GM18517 (cell line): Measurements from ENCODE around the gene DPEP2NB.
"Not testable (repeated sequence)": the region's sequence is repeated elsewhere in the genome, so short reads cannot be mapped to it uniquely, and the experiment has no call there.

Experiments
- ATAC-seq: cut with Tn5 transposase; IDR thresholded peaks from one replicate; pipeline ENCODE4 v1.9.1; 2021; ENCODE audit warnings: mild to moderate bottlenecking, moderate library complexity; ENCODE audit not compliant: unreplicated experiment

DPEP2NB gene

DNA sequence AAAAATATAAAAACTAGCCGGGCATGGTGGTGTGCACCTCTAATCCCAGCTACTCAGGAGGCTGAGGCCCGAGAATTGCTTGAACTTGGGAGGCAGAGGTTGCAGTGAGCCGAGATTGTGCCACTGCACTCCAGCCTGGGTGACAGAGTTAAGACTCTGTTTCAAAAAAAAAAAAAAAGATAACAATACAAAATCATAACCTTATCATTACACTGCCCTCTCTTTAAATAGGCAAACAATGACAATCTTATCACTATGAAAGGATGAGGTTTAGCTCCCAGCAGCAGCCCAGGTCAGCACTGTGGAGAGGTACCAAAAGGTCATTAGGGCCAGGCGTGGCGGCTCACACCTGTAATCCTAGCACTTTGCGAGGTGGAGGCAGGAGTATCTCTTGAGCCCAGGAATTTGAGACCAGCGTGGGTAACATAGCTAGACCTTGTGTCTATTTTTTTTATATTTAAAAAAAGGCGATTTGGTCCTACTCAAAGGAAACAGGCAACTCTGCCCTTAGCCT is 3.5 kb upstream of the DPEP2NB start:
- no peak for ATAC-seq

DNA sequence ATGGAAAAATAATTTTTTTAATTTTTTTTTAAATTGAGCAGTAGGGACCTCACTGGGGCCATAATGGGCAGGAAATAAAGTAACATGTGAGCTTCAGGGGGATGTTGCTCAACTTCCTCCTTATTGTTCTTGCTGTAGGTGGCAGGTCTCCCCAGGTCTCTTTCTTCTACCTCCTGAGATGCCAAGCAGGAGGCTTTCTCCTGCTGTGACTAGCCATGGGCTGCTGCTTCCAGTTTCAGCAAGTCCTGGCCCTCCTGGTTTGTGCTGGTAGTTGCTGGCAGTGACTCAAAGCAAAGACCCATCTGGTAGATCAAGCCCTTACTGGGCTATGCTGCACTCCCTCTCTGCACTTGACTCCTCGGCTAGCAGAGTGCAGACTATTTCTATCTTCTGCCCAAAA is 2.3 kb downstream of the DPEP2NB start:
- ATAC-seq = no peak

DNA sequence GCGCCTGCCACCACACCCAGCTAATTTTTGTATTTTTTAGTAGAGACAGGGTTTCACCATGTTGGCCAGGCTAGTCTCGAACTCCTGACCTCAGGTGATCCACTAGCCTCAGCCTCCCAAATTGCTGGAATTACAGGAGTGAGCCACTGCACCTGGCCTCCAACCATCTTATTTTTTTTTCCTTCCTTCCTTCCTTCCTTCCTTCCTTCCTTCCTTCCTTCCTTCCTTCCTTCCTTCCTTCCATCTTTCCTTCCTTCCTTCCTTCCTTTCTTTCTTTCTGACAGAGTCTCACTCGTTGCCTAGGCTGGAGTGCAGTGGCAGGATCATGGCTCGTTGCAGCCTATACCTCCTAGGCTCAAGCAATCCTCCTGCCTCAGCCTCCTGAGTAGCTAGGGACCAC is 5.8 kb downstream of the DPEP2NB start:
- not testable (repeated sequence) for ATAC-seq

DNA sequence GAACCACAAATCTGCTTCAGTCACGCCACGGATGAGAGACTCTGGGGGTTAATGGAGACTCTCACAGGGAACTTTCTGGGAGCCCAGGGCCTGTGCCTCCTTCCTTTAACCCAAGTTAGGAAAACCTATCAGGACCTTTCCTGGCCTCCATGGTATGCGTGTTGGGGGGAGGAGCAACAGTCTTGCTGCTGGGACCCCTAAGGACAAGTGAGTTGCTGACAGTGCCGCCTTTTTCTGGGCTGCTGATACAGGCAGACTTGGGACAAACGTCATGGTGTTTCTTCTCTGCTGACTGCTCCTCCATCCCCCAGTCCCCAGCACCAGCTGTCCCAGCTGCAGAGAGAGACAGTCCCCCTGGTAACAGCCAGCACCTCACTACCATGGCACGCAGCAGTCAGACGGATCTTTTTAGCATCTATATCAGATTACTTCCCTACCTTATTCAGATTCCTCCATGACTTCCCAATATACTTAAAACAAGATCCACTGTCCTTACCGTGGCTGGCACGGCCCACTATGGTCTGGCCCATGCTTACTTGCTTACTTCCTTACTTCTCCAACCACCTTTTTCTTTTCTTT is 6.5 kb downstream of the DPEP2NB start:
- no peak for ATAC-seq

DNA sequence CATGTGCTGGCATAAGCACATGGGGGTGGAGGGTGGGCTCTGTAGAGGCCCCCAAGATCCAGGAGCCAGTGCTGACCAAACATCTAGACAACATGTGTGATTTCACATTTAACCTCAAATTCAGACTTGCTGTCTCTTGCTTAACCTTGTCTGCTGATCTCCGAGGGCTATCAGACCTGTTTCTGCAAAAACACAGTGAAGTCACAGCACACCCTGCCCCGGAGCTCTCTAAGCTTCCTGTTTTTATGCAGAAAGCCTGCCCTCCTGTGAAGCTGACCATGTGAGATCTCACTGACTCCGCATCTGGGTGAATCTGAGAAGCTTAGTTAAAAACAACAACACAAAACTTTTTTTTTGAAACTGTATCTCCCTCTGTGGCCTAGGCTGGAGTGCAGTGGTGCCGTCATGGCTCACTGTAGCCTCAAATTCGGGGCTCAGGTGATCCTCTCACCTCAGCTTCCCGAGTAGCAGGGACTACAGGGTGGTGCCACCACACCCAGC is 9.9 kb downstream of the DPEP2NB start:
- no peak for ATAC-seq

DNA sequence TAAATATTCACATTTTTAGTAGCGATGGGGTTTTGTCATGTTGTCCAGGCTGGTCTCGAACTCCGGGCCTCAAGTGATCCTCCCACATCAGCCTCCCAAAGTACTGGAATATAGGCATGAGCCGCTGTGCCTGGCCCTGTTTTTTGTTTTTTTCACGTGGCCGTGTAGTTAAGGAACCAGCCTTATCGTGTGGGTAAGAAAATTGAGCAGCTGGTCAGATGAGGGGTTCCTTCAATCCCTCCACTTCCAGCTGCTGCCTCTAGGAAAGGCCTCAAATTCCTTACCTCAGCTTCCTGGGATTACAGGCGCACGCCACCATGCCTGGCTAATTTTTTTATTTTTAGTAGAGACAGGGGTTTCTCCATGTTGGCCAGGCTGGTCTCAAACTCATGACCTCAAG is 10.5 kb downstream of the DPEP2NB start:
- ATAC-seq = no peak

DNA sequence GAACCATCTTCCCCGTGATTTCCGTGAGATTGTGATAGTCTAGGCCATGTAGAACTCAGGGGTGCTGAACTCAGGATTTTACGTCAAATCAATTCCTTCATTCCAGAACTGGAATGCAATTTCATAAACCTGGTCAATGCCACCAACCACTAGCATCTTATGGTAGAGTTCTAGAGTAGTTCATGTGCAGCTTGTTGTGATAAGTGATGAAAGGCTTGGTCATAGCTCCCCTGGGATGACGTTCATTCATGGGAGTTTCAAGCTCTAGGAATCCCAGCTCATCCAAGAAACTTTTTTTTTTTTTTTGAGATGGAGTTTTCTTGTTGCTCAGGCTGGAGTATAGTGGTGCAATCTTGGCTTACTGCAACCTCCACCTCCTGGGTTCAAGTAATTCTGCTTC is 12.7 kb downstream of the DPEP2NB start:
- no peak for ATAC-seq

DNA sequence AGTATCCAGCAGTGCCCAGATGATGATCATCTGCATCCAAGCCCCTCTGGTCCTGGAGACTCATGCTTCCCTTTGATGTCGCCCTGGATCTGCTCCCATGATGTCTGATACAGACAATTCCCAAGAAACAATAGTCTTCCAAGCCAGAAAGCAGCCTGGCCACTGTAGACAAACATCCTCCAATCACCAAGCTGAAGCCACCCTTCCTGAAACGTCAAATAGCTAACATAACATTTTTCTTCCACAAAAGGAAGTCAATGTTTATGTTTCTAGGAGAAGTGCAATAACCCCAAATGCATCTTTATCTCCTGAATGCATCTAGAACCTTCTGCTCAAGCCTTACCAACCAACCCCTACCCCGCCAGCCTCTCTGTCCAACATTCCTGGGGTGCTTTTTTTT is 15.3 kb downstream of the DPEP2NB start:
- ATAC-seq = no peak

DNA sequence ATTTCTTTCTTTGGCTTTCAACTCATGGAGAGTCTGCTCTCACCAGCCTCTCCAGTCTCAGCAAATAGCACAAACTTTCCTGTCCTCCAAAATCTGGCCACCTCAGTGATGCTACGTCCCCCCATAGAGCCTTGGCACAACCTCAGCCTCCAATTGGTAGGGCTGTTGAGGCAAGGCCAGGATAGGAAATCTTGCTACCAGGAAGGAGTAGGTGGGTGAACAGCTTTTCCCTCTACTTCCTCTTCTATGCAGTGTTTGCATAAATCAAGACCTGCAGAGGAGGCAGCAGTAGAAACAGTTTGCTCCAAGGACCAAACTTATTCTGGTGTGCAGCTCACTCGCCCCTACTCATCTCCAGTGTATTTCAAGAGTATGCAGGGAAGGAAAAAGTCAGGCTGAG is 15.7 kb downstream of the DPEP2NB start:
- no peak for ATAC-seq

DNA sequence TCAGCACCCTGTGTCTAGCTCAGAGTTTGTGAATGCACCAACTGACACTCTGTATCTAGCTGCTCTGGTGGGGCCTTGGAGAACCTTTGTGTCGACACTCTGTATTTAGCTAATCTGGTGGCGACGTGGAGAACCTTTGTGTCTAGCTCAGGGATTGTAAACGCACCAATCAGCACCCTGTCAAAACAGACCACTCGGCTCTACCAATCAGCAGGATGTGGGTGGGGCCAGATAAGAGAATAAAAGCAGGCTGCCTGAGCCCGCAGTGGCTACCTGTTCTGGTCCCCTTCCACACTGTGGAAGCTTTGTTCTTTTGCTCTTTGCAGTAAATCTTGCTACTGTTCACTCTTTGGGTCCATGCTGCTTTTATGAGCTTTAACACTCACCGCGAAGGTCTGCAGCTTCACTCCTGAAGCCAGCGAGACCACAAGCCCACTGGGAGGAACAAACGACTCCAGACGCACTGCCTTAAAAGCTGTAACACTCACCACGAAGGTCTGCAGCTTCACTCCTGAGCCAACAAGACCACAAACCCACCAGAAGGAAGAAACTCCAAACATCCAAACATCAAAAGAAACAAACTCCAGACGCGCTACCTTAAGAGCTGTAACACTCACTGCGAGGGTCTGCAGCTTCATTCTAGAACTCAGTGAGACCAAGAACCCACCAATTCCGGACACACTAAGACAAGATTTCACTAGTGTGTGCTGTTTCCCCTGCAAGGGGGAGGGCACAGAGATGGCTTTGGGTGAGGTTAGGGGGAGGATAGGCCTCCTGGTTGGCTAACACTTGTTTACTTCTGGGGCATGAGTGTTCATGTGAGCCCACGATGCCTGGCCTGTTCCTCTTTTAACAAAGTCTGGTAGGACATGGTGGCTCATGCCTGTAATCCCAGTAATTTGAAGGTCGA is 16.7 kb downstream of the DPEP2NB start, which contains the start of gene DPEP2:
Gene DPEP2, minus strand, starts transcription at position 706 of the 910 bp plus-strand sequence. CDS start 6,272 bp downstream, outside the sequence.
- ATAC-seq = not testable (repeated sequence)

DNA sequence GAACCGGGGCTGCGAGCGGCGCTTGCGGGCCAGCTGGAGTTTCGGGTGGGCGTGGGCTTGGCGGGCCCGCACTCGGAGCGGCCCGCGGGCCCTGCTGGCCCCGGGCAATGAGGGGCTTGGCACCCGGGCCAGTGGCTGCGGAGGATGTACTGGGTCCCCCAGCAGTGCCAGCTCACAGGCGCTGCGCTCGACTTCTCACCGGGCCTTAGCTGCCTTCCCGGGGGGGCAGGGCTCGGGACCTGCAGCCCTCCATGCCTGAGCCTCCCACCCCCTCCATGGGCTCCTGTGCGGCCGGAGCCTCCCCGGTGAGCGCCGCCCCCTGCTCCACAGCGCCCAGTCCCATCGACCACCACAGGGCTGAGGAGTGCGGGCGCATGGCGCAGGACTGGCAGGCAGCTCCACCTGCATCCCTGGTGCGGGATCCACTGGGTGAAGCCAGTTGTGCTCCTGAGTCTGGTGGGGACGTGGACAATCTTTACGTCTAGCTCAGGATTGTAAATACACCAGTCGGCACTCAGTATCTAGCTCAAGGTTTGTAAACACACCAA is 17.4 kb downstream of the DPEP2NB start:
- not testable (repeated sequence) for ATAC-seq

DNA sequence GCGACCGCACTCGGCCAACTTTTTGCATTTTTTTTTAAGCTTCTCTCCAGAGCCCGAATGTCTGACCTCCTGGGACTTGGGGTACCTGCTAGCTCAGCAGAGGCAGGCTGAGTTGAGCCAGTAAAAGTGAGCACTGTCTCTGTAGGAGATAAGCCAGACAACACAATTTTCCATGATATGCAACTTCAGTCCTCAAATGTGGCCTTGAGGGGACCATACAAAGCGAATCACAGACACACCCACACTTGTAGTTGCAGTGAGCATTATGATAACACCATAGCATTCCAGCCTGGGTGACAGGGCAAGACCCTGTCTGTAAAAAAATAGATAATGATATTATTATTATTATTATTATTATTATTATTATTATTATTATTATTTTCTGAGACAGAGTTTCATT is 19.0 kb downstream of the DPEP2NB start:
- no peak for ATAC-seq

DNA sequence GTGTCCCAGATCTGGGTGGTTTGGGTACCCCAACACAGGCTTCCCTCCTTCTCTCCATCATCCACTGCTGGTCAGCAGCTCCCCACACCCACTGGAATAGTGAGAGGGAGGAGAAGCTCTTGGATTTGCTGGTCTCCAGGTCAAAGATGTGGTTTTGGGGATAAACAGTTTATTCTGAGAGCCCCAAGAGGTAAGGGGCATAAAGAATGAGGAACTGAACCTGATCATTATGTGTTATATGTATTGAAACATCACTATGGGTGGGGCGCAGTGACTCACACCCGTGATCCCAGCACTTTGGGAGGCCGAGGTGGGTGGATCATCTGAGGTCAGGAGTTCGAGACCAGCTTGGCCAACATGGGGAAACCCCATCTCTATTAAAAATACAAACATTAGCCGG is 20.3 kb downstream of the DPEP2NB start:
- no peak for ATAC-seq

DNA sequence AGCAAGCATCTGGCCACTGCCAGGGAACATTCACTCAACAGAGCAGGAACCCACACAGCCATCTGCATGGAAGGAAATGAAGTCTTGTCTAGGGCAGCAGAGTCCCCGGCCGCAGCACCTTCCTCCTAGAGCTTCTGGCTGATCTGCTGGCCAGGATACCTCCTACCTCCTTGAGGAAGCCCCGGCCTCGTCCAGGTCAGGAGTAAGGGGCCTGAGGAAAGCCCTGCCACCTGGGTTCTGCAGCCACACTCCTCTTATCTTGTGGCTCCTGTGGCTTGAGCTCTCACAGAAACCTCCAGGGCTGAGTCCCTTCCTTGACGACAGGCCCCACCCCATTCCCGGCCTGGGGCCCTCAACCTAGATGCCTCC is 21.7 kb downstream of the DPEP2NB start:
- not testable (repeated sequence) for ATAC-seq

DNA sequence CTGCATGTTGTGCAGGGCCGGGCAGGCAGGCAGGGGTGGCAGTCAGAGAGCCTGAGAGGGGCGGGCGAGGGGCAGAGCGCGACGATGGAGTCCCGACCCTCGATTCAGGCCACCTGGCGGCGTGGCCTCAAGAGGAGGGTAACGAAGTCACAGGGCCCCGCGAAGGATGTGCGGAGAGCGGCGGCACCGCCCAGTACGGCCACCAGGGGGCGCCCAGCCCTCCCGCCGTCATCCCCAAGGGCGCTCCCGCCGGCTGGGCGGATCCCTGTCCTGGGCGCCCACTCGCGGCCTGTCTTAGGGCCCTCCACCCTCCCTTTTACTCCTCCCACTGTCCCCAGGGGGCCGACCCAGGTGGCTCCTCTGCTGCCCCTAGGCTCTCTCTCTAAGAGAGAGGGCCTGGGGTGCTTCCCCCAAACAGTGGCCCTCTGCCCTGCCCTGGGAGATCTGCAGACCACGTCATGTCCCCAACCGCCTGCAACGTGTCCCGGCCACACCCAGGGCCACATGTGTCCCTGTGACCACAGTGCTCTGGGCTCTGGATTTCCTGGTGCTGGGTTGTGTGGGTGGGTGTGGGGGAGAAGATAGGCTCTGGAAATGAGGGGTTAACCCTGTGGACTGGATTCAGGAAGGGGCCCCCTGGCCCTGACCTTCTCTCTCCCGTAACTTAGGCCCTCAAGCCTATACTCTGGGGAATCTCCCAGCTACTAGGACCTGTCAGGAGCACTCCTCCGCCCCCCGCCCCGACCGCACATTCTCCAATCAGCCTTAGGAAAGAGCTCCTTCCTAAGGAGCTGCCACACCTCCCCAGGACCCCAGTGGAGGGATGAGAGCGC is 22.3 kb downstream of the DPEP2NB start:
- ATAC-seq = peak; percentile 60

DNA sequence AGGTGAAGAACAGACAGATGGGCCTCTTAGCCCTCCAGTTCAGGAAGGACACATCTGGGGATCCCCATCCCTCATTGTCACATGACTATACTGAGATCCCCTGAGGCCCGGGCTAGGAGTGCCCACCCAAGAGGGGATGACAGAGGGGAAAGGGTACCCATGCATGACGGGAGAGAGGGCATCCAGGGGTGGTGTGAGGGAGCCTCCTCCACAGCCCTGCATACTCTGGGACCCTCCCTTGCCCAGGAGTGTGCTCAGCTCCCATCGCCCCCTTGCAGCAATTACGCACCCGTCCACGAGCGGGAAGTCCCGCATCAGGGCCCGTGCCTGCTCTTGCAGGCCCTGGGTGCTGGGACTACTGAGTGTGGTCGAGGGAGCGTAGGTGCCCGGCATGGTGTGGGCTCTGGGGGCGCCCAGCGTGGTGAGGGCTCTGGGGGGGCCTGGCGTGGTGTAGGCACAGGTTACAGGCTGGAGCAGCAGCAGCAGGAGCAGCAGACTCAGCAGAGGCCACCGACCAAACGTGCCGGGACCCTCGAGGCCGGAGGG is 23.0 kb downstream of the DPEP2NB start:
- no peak for ATAC-seq

DNA sequence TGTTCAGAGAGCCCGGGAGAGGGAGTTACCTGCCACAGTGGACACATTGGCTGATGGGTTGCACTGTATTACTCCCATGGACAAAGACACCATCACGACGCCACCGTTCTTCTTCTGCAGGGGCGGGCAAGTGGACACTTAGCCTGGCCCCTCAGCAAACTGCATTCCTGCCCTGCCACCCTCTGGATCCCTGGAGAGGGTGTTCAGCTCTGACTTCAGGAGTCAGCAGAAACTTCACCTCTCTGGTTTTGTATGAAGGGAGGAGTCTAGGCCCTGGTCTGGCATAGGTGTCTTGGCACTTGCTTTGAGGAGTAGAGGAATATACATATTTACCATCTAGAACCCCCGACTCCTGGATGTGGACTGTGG is 25.7 kb downstream of the DPEP2NB start:
- no peak for ATAC-seq

DNA sequence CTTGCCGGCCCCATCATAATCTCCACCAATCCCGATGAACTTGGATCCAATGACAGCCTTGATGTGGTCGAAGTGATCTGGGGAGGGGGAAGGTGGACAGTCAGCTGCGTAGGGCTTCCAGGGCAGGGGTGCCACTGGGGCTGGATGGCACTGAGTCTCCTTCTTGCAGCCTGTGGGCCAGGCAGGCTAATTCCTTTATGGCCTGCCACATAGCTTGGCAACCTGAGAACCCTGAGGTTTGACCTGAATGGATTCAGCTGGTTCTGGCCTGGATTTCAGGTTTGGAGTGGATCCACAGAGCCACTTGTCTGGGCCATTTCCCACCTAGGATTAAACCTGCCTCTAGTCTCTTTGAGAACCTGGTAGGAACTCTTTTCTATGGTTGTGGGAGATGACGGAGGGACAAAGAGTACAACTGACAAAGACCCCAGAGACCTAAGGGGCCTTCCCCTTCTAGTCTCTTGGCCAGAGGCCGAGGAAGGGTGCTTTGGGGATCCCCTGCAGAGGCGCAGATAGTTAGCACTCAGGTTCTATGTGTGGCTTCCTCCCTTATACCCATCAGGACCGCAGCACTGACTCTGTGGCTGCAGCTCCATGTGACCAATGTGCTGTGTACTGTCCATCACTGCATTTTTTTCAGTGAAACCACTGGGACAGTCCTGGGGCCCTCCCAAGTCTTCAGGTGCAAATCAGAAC is 26.2 kb downstream of the DPEP2NB start:
- no peak for ATAC-seq

DNA sequence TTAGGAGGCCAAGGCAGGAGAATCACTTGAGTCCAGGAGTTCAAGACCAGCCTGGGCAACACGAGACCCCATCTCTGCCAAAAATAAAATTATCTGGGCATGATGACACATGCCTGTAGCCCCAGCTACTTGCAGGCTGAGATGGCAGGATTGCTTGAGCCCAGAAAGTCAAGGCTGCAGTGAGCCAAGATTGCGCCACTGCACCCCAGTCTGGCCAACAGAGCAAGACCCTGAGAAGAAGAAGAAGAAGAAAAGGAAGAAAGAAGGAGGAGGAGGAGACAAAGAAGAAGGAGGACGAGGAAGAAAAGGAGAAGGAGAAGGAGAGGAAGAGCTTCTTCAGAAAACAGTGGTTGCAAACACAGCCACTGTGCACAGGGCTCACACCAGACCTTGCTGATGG is 27.0 kb downstream of the DPEP2NB start:
- no peak for ATAC-seq
